Measurements from ENCODE around the gene TRIP4.
"Not testable (repeated sequence)": the region's sequence is repeated elsewhere in the genome, so short reads cannot be mapped to it uniquely, and the experiment has no call there.

GRCh38 chr15:64371383-64371782 lies 16.3 kb upstream of the TRIP4 start:
- TF ChIP-seq POLR2A (IDR thresholded peaks at IDR 0.05; ENCODE audit: low read depth); POLR2AphosphoS5 (IDR thresholded peaks at IDR 0.05); CTCF (IDR thresholded peaks at IDR 0.05): not testable (repeated sequence)

Data from esophagus muscularis mucosa (tissue), 3 donors.